HepG2 (cell line): Measurements from ENCODE around the gene STX4. TPM values are rescaled to one million over a fixed set of nuclear protein-coding genes. Genes with fewer than 3 reads are reported as not detected.

Experiments used
- AFF4 ChIP-seq: sonication (generic); formaldehyde crosslinking; IDR thresholded peaks from 2 replicates; pipeline ENCODE4 v1.4.0; 2020; ENCODE audit warnings: missing genetic modification reagents
- FUBP1 ChIP-seq: sonication (generic); formaldehyde crosslinking; IDR thresholded peaks from 2 replicates; pipeline ENCODE4 v1.5.1; 2020; ENCODE audit warnings: missing genetic modification reagents, mild to moderate bottlenecking, borderline replicate concordance
- JUND ChIP-seq: sonication (generic); formaldehyde crosslinking; IDR thresholded peaks from 2 replicates; pipeline ENCODE4 v1.8.0; 2022; ENCODE audit warnings: mild to moderate bottlenecking, missing genetic modification reagents
- KAT8 ChIP-seq: IDR thresholded peaks from 2 replicates; pipeline ENCODE4 v1.6.1; 2016; ENCODE audit warnings: missing genetic modification reagents, missing compliant biosample characterization
- PLSCR1 ChIP-seq: sonication (generic); formaldehyde crosslinking; IDR thresholded peaks from 2 replicates; pipeline ENCODE4 v1.5.0; 2020; ENCODE audit warnings: missing genetic modification reagents, mild to moderate bottlenecking, borderline replicate concordance
- RFX1 ChIP-seq: fragments of 450-650 bp; IDR thresholded peaks from 2 replicates; pipeline ENCODE4 v1.6.1; 2017
- STAG1 ChIP-seq: sonication (generic); formaldehyde crosslinking; IDR thresholded peaks from 2 replicates; pipeline ENCODE4 v1.4.0; 2020; ENCODE audit warnings: missing genetic modification reagents
- ZBTB8A ChIP-seq: sonication (generic); formaldehyde crosslinking; IDR thresholded peaks from 2 replicates; pipeline ENCODE4 v1.4.0; 2020; ENCODE audit warnings: mild to moderate bottlenecking, low read depth, missing genetic modification reagents, borderline replicate concordance
- ZFP36L2 ChIP-seq: sonication (generic); formaldehyde crosslinking; IDR thresholded peaks from 2 replicates; pipeline ENCODE4 v1.4.0; 2020; ENCODE audit warnings: missing genetic modification reagents
- ZFP91 ChIP-seq: sonication (generic); formaldehyde crosslinking; IDR thresholded peaks from 2 replicates; pipeline ENCODE4 v1.9.0; 2022; ENCODE audit warnings: missing genetic modification reagents, mild to moderate bottlenecking, borderline replicate concordance
- ZGPAT ChIP-seq: IDR thresholded peaks from 2 replicates; pipeline ENCODE4 v1.6.1; 2016; ENCODE audit warnings: mild to moderate bottlenecking
- ZNF101 ChIP-seq: sonication (generic); formaldehyde crosslinking; IDR thresholded peaks from 2 replicates; pipeline ENCODE4 v1.4.0; 2020; ENCODE audit warnings: mild to moderate bottlenecking, low read depth, missing genetic modification reagents, borderline replicate concordance
- ZNF281 ChIP-seq: sonication (generic); formaldehyde crosslinking; IDR thresholded peaks from 2 replicates; pipeline ENCODE4 v1.4.0; 2020; ENCODE audit warnings: missing genetic modification reagents, borderline replicate concordance
- ZNF350 ChIP-seq: sonication (generic); formaldehyde crosslinking; IDR thresholded peaks from 2 replicates; pipeline ENCODE4 v1.4.0; 2020; ENCODE audit warnings: mild to moderate bottlenecking, low read depth, missing genetic modification reagents, borderline replicate concordance
- ZNF530 ChIP-seq: sonication (generic); formaldehyde crosslinking; IDR thresholded peaks from 2 replicates; pipeline ENCODE4 v1.5.0; 2020; ENCODE audit warnings: low read depth, mild to moderate bottlenecking, missing genetic modification reagents
- ZNF619 ChIP-seq: sonication (generic); formaldehyde crosslinking; IDR thresholded peaks from 2 replicates; pipeline ENCODE4 v1.4.0; 2020; ENCODE audit warnings: mild to moderate bottlenecking, missing genetic modification reagents
- ZNF674 ChIP-seq: sonication (generic); formaldehyde crosslinking; IDR thresholded peaks from 2 replicates; pipeline ENCODE4 v1.5.0; 2020; ENCODE audit warnings: low read depth, mild to moderate bottlenecking, missing genetic modification reagents
- polyA plus RNA-seq, 8 experiments: library from polyadenylated mRNA; depleted of rRNA in 3 of 8; stranded (reverse) in 7 of 8; unstranded in 1 of 8; fragments of >200 nt; fragmentation: Illumina TruSeq in 4 of 8; extraction: Trizol in 4 of 8; gene quantifications; 2 replicates each; pipeline versions ENCODE4 v1.2.1 to v1.2.3, GENCODE V29; 2011 to 2016; ENCODE audit warnings: low read depth in 4 of 8, missing spikeins in 1 of 8, mixed read lengths in 1 of 8; ENCODE audit not compliant: insufficient read depth in 1 of 8
- total RNA-seq, 5 experiments: library from RNA; depleted of rRNA; stranded (reverse); fragments of >200 nt; fragmentation: Illumina TruSeq; extraction: Trizol; gene quantifications; 2 replicates each; pipeline ENCODE4 v1.2.3, GENCODE V29; 2016; ENCODE audit warnings: low read depth in 1 of 5

The STX4 gene
- total and polyA plus RNA-seq, 2 of the 13 experiments (the other 11 are each of a cell fraction or from before 2014, with no cell fraction given): 29.2 to 34.6 TPM

GRCh38 chr16:30991052-30991451 is 42.3 kb upstream of the STX4 start (continued):
- no peak for TF ChIP-seq ZNF101
- TF ChIP-seq ZNF281: 0 out of 2 replicates have a peak, but pooled peaks have one; percentile 14
- TF ChIP-seq PLSCR1 (CRISPR knock-in tag): no peak
- no peak for TF ChIP-seq RFX1
- TF ChIP-seq ZNF674 (CRISPR knock-in tag): no peak
- no peak for TF ChIP-seq ZFP36L2 (CRISPR knock-in tag)
- no peak for TF ChIP-seq ZGPAT (CRISPR knock-in tag)
- TF ChIP-seq ZFP91 (CRISPR knock-in tag): 0 out of 2 replicates have a peak, but pooled peaks have one; percentile 9
- no peak for TF ChIP-seq STAG1 (CRISPR knock-in tag)
- no peak for TF ChIP-seq ZNF619 (CRISPR knock-in tag)
- no peak for TF ChIP-seq ZBTB8A (CRISPR knock-in tag)
- no peak for TF ChIP-seq AFF4 (CRISPR knock-in tag)
- no peak for TF ChIP-seq JUND (CRISPR knock-in tag)
- TF ChIP-seq ZNF530 (CRISPR knock-in tag): no peak
- TF ChIP-seq FUBP1 (CRISPR knock-in tag): no peak
- 0 out of 2 replicates have a peak, but pooled peaks have one; percentile 28 for TF ChIP-seq ZNF350 (CRISPR knock-in tag)
- no peak for TF ChIP-seq KAT8 (CRISPR knock-in tag)
